Caco-2 (cell line): Measurements from ENCODE around the gene TSPAN14. TPM values are rescaled to one million over a fixed set of nuclear protein-coding genes. Genes with fewer than 3 reads are reported as not detected.

Experiments
- BruUV-seq: library from RNA; stranded (reverse); fragments of 400-500 nt; replicated peaks from 2 replicates; lab custom pipeline; 2021; lab: Mats Ljungman, UMichigan
- CTCF ChIA-PET: fragments of 300-600 bp; sonication (Branson Sonifier 250); formaldehyde crosslinking; loops from one replicate; lab custom pipeline; 2022; ENCODE audit warnings: antibody characterized with exemption; lab: Charles Lee
- POLR2A ChIA-PET: fragments of 300-600 bp; sonication (Branson Sonifier 250); formaldehyde crosslinking; loops from one replicate; lab custom pipeline; 2022; ENCODE audit warnings: antibody characterized with exemption; lab: Charles Lee
- DNase-seq, 2 experiments: peaks; one replicate each; pipeline versions ENCODE4 v3.0.0 to v3.0.0-alpha.2; 2020 to 2022
- H3K27me3 ChIP-seq: replicated peaks from 2 replicates; pipeline ENCODE4 v1.6.0; 2011; ENCODE audit warnings: low read length; ENCODE audit not compliant: control insufficient read depth, insufficient read depth
- H3K36me3 ChIP-seq: 2 replicates; pipeline ENCODE4 v1.5.1; 2011; ENCODE audit warnings: low read length; ENCODE audit not compliant: control insufficient read depth, insufficient read depth
- H3K4me1 ChIP-seq: fragments of 250-450 bp; sonication (Bioruptor Pico); 2 replicates; pipeline ENCODE4 v1.5.1; 2020; ENCODE audit warnings: mild to moderate bottlenecking
- H3K4me3 ChIP-seq: 2 replicates; pipeline ENCODE4 v1.5.1; 2011; ENCODE audit warnings: low read depth, mild to moderate bottlenecking, control low read depth, low read length
- H3K9me3 ChIP-seq: fragments of 250-450 bp; sonication (Bioruptor Pico); 2 replicates; pipeline ENCODE4 v1.5.1; 2020; ENCODE audit warnings: mild to moderate bottlenecking, moderate library complexity
- H3K27ac Mint-ChIP-seq: one replicate; pipeline ENCODE4 v1.8.0; 2022; ENCODE audit warnings: mixed read lengths; ENCODE audit not compliant: unreplicated experiment
- H3K27me3 Mint-ChIP-seq: one replicate; pipeline ENCODE4 v1.8.0; 2022; ENCODE audit warnings: mixed read lengths; ENCODE audit not compliant: insufficient read depth, unreplicated experiment
- H3K36me3 Mint-ChIP-seq: one replicate; pipeline ENCODE4 v1.8.0; 2022; ENCODE audit warnings: mild to moderate bottlenecking, mixed read lengths; ENCODE audit not compliant: insufficient read depth, unreplicated experiment
- H3K4me1 Mint-ChIP-seq: one replicate; pipeline ENCODE4 v1.8.0; 2022; ENCODE audit warnings: low read depth, mixed read lengths; ENCODE audit not compliant: unreplicated experiment
- H3K4me3 Mint-ChIP-seq: one replicate; pipeline ENCODE4 v1.8.0; 2022; ENCODE audit warnings: mild to moderate bottlenecking, moderate library complexity, mixed read lengths; ENCODE audit not compliant: unreplicated experiment
- H3K9me3 Mint-ChIP-seq: one replicate; pipeline ENCODE4 v1.8.0; 2022; ENCODE audit warnings: mixed read lengths; ENCODE audit not compliant: unreplicated experiment
- CTCF ChIP-seq, 2 experiments: fragments of 200-600 bp in 1 of 2; IDR thresholded peaks; 1 replicate in 1 of 2; 2 replicates in 1 of 2; pipeline versions ENCODE4 v1.5.1 to v1.8.0; 2011 to 2022; ENCODE audit warnings: antibody characterized with exemption in 1 of 2, control low read depth in 1 of 2, inconsistent platforms in 1 of 2, low read depth in 1 of 2, low read length in 1 of 2, mild to moderate bottlenecking in 1 of 2, moderate library complexity in 1 of 2; ENCODE audit not compliant: insufficient read depth in 1 of 2, severe bottlenecking in 1 of 2, unreplicated experiment in 1 of 2
- intact Hi-C: fragments of 100-400 bp; cut with micrococcal nuclease; formaldehyde crosslinking; loops from one replicate; pipeline ENCODE4 v1.10.0; 2022; ENCODE audit not compliant: unreplicated experiment
- total RNA-seq: library from RNA; stranded (reverse); gene quantifications from 2 replicates; pipeline ENCODE4 v1.2.3, GENCODE V29; 2022

The TSPAN14 gene
- total RNA-seq, 1 experiment from 2014 or later, result 140 TPM

- H3K4me1 ChIP-seq, result no peaks in the 10 kb centered on the region
- H3K36me3 ChIP-seq, result no peaks in the 10 kb centered on the region
- POLR2A ChIA-PET, result no interaction called here
- H3K9me3 Mint-ChIP-seq, result no peaks in the 10 kb centered on the region
- TF ChIP-seq CTCF (IDR thresholded peaks at IDR 0.05; ENCODE audit: insufficient read depth in 1 of 2, low read depth in 1 of 2, low read length in 1 of 2, severe bottlenecking in 1 of 2, unreplicated experiment in 1 of 2), result no peak
- no peaks in the 10 kb centered on the region for H3K4me1 Mint-ChIP-seq
- no peak overlapping the region for H3K4me3 ChIP-seq
- H3K27ac Mint-ChIP-seq, result no peak overlapping the region
- no peaks in the 10 kb centered on the region for H3K27me3 Mint-ChIP-seq
- intact Hi-C loops, result no loop called here
- no peaks in the 10 kb centered on the region for H3K36me3 Mint-ChIP-seq
- BruUV-seq, result no TSS peak
- no peaks in the 10 kb centered on the region for H3K9me3 ChIP-seq
- no peak for DNase-seq
- no peak overlapping the region for H3K4me3 Mint-ChIP-seq
- H3K27me3 ChIP-seq, result no peaks in the 10 kb centered on the region
- CTCF ChIA-PET, result no interaction called here
Measured at GRCh38 chr10:80545258-80545881, 91.3 kb downstream of the TSPAN14 start.

DNA sequence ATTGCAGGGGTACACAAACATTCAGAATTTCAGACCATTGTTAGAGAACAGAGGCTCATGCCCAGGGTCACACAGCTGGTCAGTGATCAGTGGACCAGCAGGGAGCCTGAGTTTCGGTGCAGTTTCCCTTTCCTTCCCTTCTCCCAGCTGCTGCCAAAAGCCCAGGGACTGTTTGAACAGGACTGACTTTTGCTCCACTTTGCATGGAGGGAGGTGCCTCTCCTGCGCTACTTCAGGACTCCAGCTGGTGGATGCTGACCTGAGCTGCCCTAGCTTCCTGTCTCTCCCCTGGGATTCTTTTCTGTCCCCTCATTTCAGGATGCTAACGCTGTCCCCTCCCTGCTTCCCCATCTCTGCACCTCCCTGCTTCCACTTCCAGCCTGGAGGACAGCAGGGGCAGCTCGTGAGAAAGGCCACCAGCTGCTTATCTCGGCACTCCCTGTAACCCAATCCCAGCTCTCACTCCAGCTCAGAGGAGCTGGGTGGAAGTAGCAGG is 98.1 kb downstream of the TSPAN14 start:
- H3K27me3 ChIP-seq, result no peaks in the 10 kb centered on the region
- Mint-ChIP-seq H3K9me3 (no peaks in the 10 kb centered on the region), H3K36me3 (peaks cover 5% of the 10 kb centered on the region), H3K27me3 (no peaks in the 10 kb centered on the region), H3K4me1 (peaks cover 6% of the 10 kb centered on the region), H3K27ac (no peak overlapping the region), H3K4me3 (no peak overlapping the region)
- intact Hi-C loops, result no loop called here
- CTCF ChIA-PET, result interaction anchor here (0.8 to 1.2 kb wide), 4 partner anchors 15 to 108 kb away, joined by 3 read pairs; no protein-coding TSS in a partner anchor
- H3K4me1 ChIP-seq, result peaks cover 6% of the 10 kb centered on the region; the same call in 1 of the 2 replicates
- H3K4me3 ChIP-seq, result no peak overlapping the region
- POLR2A ChIA-PET, result no interaction called here
- H3K9me3 ChIP-seq, result no peaks in the 10 kb centered on the region
- no peaks in the 10 kb centered on the region for H3K36me3 ChIP-seq
- no TSS peak for BruUV-seq
- DNase-seq, result peak in 1 of 2 experiments; percentile 28
- no peak for TF ChIP-seq CTCF (IDR thresholded peaks at IDR 0.05; ENCODE audit: insufficient read depth in 1 of 2, low read depth in 1 of 2, low read length in 1 of 2, severe bottlenecking in 1 of 2, unreplicated experiment in 1 of 2)

- H3K4me1 ChIP-seq, result peaks cover 6% of the 10 kb centered on the region; the same call in 1 of the 2 replicates
- Mint-ChIP-seq H3K4me3 (no peak overlapping the region), H3K27me3 (no peaks in the 10 kb centered on the region), H3K27ac (no peak overlapping the region), H3K4me1 (peaks cover 6% of the 10 kb centered on the region), H3K9me3 (no peaks in the 10 kb centered on the region), H3K36me3 (peaks cover 5% of the 10 kb centered on the region)
- ChIA-PET POLR2A (no interaction called here), CTCF (no interaction called here)
- H3K4me3 ChIP-seq, result no peak overlapping the region
- BruUV-seq, result no TSS peak
- H3K9me3 ChIP-seq, result no peaks in the 10 kb centered on the region
- DNase-seq, result no peak
- H3K36me3 ChIP-seq, result no peaks in the 10 kb centered on the region
- no peaks in the 10 kb centered on the region for H3K27me3 ChIP-seq
- TF ChIP-seq CTCF (IDR thresholded peaks at IDR 0.05; ENCODE audit: insufficient read depth in 1 of 2, low read depth in 1 of 2, low read length in 1 of 2, severe bottlenecking in 1 of 2, unreplicated experiment in 1 of 2), result no peak
- intact Hi-C loops, result no loop called here
Measured at GRCh38 chr10:80553436-80553835, 99.3 kb downstream of the TSPAN14 start.
